A673 (cell line): ENCODE measurements around the gene RAPGEF2.
"Not testable (repeated sequence)": the region's sequence is repeated elsewhere in the genome, so short reads cannot be mapped to it uniquely, and the experiment has no call there.

Experiments
- CTCF ChIP-seq: fragments of 300-800, 200-600 bp; sonication (generic); conservative IDR thresholded peaks from 2 replicates; pipeline ENCODE4 v1.5.1; 2017; ENCODE audit warnings: low read depth, mild to moderate bottlenecking, antibody characterized with exemption, low read length, moderate library complexity, mixed read lengths
- EZH2 ChIP-seq: fragments of 200-600 bp; sonication (generic); IDR thresholded peaks from 2 replicates; pipeline ENCODE4 v1.6.1; 2017; ENCODE audit warnings: borderline replicate concordance, low read depth, mild to moderate bottlenecking, mixed read lengths, antibody characterized with exemption, low read length; ENCODE audit not compliant: poor library complexity, severe bottlenecking

GRCh38 chr4:159315879-159316278 is 213.0 kb downstream of the RAPGEF2 start:
- TF ChIP-seq CTCF: peak; percentile 61
- not testable (repeated sequence) for TF ChIP-seq EZH2
